Measurements from ENCODE around the gene ZKSCAN2.

GRCh38 chr16:25219070-25219737 is 38.4 kb downstream of the ZKSCAN2 start:
- TF ChIP-seq CTCF (IDR thresholded peaks at IDR 0.05; ENCODE audit: insufficient read depth, low read depth, low read length): no peak
- TF ChIP-seq EZH2 (IDR thresholded peaks at IDR 0.05; ENCODE audit: insufficient read depth, low read length): no peak

All from astrocyte (in vitro differentiated cells and primary cell).